B cell (primary cell): ENCODE results near the gene TRAF3. TPM values are rescaled to one million over a fixed set of nuclear protein-coding genes. Genes with fewer than 3 reads are reported as not detected.

Experiments used
- ATAC-seq: fragments of 200-7000 bp; cut with Tn5 transposase; one replicate; pipeline ENCODE4 v1.10.0; 2021; ENCODE audit warnings: low read depth, mild to moderate bottlenecking, moderate number of reproducible peaks, moderate library complexity
- CTCF ChIA-PET: fragments of 350-600 bp; sonication (Branson Sonifier 250); formaldehyde crosslinking; loops from one replicate; lab custom pipeline; 2021; ENCODE audit warnings: antibody characterized with exemption, inconsistent platforms; lab: Charles Lee
- POLR2A ChIA-PET: fragments of 350-600 bp; sonication (Branson Sonifier 250); formaldehyde crosslinking; loops from one replicate; lab custom pipeline; 2021; ENCODE audit warnings: antibody characterized with exemption; lab: Charles Lee
- DNase-seq: peaks from one replicate; pipeline ENCODE4 v3.0.0; 2013
- H2AFZ ChIP-seq: 2 replicates; pipeline ENCODE4 v1.6.1; 2012; ENCODE audit warnings: mild to moderate bottlenecking, low read depth, low read length; ENCODE audit not compliant: insufficient read depth, poor library complexity, severe bottlenecking
- H3K27ac ChIP-seq, 2 donors: 1 replicate in 1 of 2; 2 replicates in 1 of 2; pipeline ENCODE4 v1.5.1; 2012 to 2013; ENCODE audit warnings: low read length in 2 of 2, mild to moderate bottlenecking in 2 of 2, moderate library complexity in 1 of 2
- H3K27me3 ChIP-seq, 4 experiments: fragments of 200-600 bp in 1 of 4; sonication (generic) in 1 of 4; replicated peaks in 1 of 4; 1 replicate in 2 of 4; 2 replicates in 2 of 4; pipeline versions ENCODE4 v1.6.1 to v1.7.0; 2013 to 2016; ENCODE audit warnings: low read length in 3 of 4, mild to moderate bottlenecking in 2 of 4, mixed read lengths in 1 of 4, moderate library complexity in 1 of 4; ENCODE audit not compliant: insufficient read depth in 4 of 4, control insufficient read depth in 3 of 4; ENCODE audit errors: control extremely low read depth in 1 of 4
- H3K36me3 ChIP-seq, 2 experiments: replicated peaks in 1 of 2; 1 replicate in 1 of 2; 2 replicates in 1 of 2; pipeline versions ENCODE4 v1.6.1 to v1.7.1; 2013; ENCODE audit warnings: low read length in 1 of 2; ENCODE audit not compliant: insufficient read depth in 2 of 2, control insufficient read depth in 1 of 2; ENCODE audit errors: control extremely low read depth in 1 of 2, extremely low read depth in 1 of 2
- H3K4me1 ChIP-seq, 2 donors: fragments of 200-600 bp in 1 of 2; sonication (generic) in 1 of 2; 1 replicate in 1 of 2; 2 replicates in 1 of 2; pipeline versions ENCODE4 v1.5.1 to v1.6.1; 2013 to 2017; ENCODE audit warnings: low read length in 2 of 2; ENCODE audit not compliant: control insufficient read depth in 2 of 2, insufficient read depth in 2 of 2
- H3K4me2 ChIP-seq: replicated peaks from 2 replicates; pipeline ENCODE3; 2012; ENCODE audit warnings: mild to moderate bottlenecking, low read depth, low read length; ENCODE audit not compliant: poor library complexity, severe bottlenecking
- H3K4me3 ChIP-seq, 5 experiments: fragments of 200-600 bp in 1 of 5; sonication (generic) in 1 of 5; 1 replicate in 3 of 5; 2 replicates in 2 of 5; pipeline versions ENCODE4 v1.5.1 to v1.7.0; 2011 to 2016; ENCODE audit warnings: low read length in 4 of 5, mild to moderate bottlenecking in 4 of 5, low read depth in 2 of 5, control low read depth in 1 of 5, moderate library complexity in 1 of 5; ENCODE audit not compliant: insufficient read depth in 1 of 5; ENCODE audit errors: control extremely low read depth in 1 of 5, extremely low read depth in 1 of 5
- H3K79me2 ChIP-seq: fragments of 200-600 bp; sonication (generic); one replicate; pipeline ENCODE4 v1.6.0; 2016; ENCODE audit warnings: low read length; ENCODE audit not compliant: control insufficient read depth, insufficient read depth
- H3K9ac ChIP-seq: fragments of 200-600 bp; sonication (generic); 2 replicates; pipeline ENCODE4 v1.6.1; 2017; ENCODE audit warnings: mild to moderate bottlenecking, low read length, moderate library complexity
- H3K9me3 ChIP-seq, 3 donors: one replicate each; pipeline versions ENCODE4 v1.6.1 to v1.7.1; 2013; ENCODE audit warnings: low read length in 2 of 3; ENCODE audit not compliant: control insufficient read depth in 2 of 3, insufficient read depth in 1 of 3; ENCODE audit errors: control extremely low read depth in 1 of 3
- H4K20me1 ChIP-seq: 2 replicates; pipeline ENCODE4 v1.6.0; 2012; ENCODE audit warnings: mild to moderate bottlenecking, low read length; ENCODE audit not compliant: insufficient read depth, control insufficient read depth, poor library complexity, severe bottlenecking
- H3K27ac Mint-ChIP-seq: one replicate; pipeline ENCODE4 v1.8.0; 2021; ENCODE audit warnings: mixed read lengths
- H3K27me3 Mint-ChIP-seq: one replicate; pipeline ENCODE4 v1.8.0; 2021; ENCODE audit warnings: mixed read lengths
- H3K4me1 Mint-ChIP-seq: one replicate; pipeline ENCODE4 v1.8.0; 2021; ENCODE audit warnings: mixed read lengths
- H3K4me3 Mint-ChIP-seq: one replicate; pipeline ENCODE4 v1.8.0; 2021; ENCODE audit warnings: mixed read lengths
- H3K9me3 Mint-ChIP-seq: one replicate; pipeline ENCODE4 v1.8.0; 2022; ENCODE audit warnings: mixed read lengths; ENCODE audit not compliant: insufficient read depth
- EZH2 ChIP-seq: IDR thresholded peaks from 2 replicates; pipeline ENCODE4 v1.6.1; 2012; ENCODE audit warnings: borderline replicate concordance, low read depth, mild to moderate bottlenecking, moderate library complexity, low read length; ENCODE audit not compliant: insufficient read depth, poor library complexity, severe bottlenecking
- WGBS: methylation state at CpG from one replicate; pipeline ENCODE4 v1.1.5; 2013; ENCODE audit warnings: missing lambda C conversion rate; ENCODE audit not compliant: insufficient coverage; 5-methylcytosine and 5-hydroxymethylcytosine counted together
- intact Hi-C: fragments of 100-400 bp; cut with micrococcal nuclease; formaldehyde crosslinking; loops from one replicate; pipeline ENCODE4 v1.10.0; 2022
- polyA plus RNA-seq: library from polyadenylated mRNA; depleted of rRNA; stranded (reverse); fragments of >200 nt; gene quantifications from 2 replicates; pipeline ENCODE4 v1.2.3, GENCODE V29; 2012
- total RNA-seq, 2 donors: library from RNA; stranded (reverse); fragments of 120-200 nt in 1 of 2; gene quantifications; 1 replicate in 1 of 2; 2 replicates in 1 of 2; pipeline versions ENCODE4 v1.2.3 to v1.2.4, GENCODE V29; 2013 to 2022
- TF ChIP-seq, protein P1 (sequence below): fragments of 200-600 bp; IDR thresholded peaks from one replicate; pipeline ENCODE4 v1.8.0; 2022; ENCODE audit warnings: antibody characterized with exemption, mild to moderate bottlenecking

The TRAF3 gene
- total and polyA plus RNA-seq, 2 donors (not counting 1 experiment from before 2014, with no cell fraction given), result 42.8 to 89.8 TPM

DNA sequence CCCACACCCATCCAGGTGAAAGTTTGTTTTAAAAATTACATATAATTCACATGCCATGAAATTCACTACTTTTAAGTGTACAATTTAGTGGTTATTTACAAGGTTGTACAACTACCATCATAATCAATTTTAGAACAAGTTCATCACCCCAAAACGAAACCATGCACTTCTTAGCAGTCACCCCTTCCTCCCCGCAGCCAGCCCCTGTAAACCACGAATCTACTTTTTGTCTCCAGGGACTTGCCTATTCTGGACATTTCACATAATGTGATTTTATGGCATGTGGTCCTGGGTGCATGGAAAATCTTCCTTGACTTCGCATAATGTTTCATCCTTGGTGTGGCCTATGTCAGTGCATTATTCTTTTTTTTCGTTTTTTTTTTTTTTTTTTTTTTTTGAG lies 19.2 kb upstream of the TRAF3 start:
- no peak for DNase-seq
- Mint-ChIP-seq H3K27me3 (no peaks in the 10 kb centered on the region), H3K4me1 (peaks cover 53% of the 10 kb centered on the region), H3K4me3 (peak overlapping the region; percentile 26), H3K27ac (peak overlapping the region; percentile 64), H3K9me3 (no peaks in the 10 kb centered on the region)
- Histone ChIP-seq H3K27ac (no peak overlapping the region), H4K20me1 (no peaks in the 10 kb centered on the region), H2AFZ (no peak overlapping the region), H3K4me3 (no peak overlapping the region), H3K36me3 (no peaks in the 10 kb centered on the region), H3K9me3 (peaks cover 0 to 6% (median 0%) of the 10 kb centered on the region in 3 donors), H3K4me1 (peaks cover 30 to 34% of the 10 kb centered on the region in 2 donors), H3K4me2 (peak overlapping the region; percentile 3), H3K27me3 (no peaks in the 10 kb centered on the region), H3K79me2 (no peaks in the 10 kb centered on the region), H3K9ac (no peak overlapping the region)
- ChIA-PET POLR2A (no interaction called here), CTCF (no interaction called here)
- no peak for ATAC-seq
- no peak for TF ChIP-seq EZH2
- TF ChIP-seq, protein P1, sequence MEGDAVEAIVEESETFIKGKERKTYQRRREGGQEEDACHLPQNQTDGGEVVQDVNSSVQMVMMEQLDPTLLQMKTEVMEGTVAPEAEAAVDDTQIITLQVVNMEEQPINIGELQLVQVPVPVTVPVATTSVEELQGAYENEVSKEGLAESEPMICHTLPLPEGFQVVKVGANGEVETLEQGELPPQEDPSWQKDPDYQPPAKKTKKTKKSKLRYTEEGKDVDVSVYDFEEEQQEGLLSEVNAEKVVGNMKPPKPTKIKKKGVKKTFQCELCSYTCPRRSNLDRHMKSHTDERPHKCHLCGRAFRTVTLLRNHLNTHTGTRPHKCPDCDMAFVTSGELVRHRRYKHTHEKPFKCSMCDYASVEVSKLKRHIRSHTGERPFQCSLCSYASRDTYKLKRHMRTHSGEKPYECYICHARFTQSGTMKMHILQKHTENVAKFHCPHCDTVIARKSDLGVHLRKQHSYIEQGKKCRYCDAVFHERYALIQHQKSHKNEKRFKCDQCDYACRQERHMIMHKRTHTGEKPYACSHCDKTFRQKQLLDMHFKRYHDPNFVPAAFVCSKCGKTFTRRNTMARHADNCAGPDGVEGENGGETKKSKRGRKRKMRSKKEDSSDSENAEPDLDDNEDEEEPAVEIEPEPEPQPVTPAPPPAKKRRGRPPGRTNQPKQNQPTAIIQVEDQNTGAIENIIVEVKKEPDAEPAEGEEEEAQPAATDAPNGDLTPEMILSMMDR, result no peak
- WGBS, result no CpG with 5 or more reads among the region's 5 CpGs
- intact Hi-C loops, result no loop called here

DNA sequence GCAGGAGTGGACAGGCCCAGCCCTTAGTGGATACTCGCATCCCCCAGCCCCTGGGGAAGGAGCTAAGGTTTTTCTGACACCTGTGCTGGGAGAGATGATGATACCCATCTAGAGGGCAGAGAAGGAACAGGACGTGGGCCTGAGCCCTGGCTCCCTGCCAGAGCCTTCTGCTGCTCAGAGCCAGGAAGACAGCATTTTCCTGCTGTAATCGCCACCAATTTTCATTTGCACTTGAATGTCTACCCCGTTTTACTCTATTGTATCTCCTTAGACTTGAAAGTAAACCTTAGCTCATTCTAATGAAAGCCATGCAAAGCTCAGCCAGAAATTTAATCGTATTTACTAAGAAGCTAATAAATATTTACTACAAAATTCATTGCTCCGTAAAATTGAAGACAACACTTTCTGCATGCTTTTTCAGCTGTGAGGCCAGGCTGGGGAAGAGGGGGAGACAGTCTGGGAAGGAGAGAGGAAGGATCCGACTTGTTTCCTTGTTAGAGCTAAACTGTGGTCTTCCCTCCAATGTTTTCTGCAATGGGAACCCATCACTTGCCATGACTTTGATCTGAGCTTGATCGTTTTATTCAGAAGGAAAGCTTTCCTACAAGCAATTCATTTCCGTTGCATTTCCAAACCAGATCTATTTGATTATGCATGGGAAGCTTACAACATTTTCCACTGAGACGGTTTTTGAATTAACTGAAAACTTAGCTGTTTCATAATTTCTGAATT lies 17.6 kb upstream of the TRAF3 start:
- 59% methylated on average over 4 of the region's 10 CpGs for WGBS
- intact Hi-C loops, result no loop called here
- no peaks in the 10 kb centered on the region for H3K27me3 Mint-ChIP-seq
- no peaks in the 10 kb centered on the region for H4K20me1 ChIP-seq
- no peak overlapping the region for H3K27ac ChIP-seq
- DNase-seq (no peak), ATAC-seq (no peak)
- H3K9me3 Mint-ChIP-seq, result no peaks in the 10 kb centered on the region
- H3K9ac ChIP-seq, result no peak overlapping the region
- TF ChIP-seq EZH2, result no peak
- TF ChIP-seq, protein P1, result no peak
- no peaks in the 10 kb centered on the region for H3K79me2 ChIP-seq
- H3K4me1 Mint-ChIP-seq, result peaks cover 46% of the 10 kb centered on the region
- no peaks in the 10 kb centered on the region for H3K27me3 ChIP-seq
- POLR2A ChIA-PET, result no interaction called here
- H2AFZ ChIP-seq, result no peak overlapping the region
- H3K9me3 ChIP-seq, result peaks cover 0 to 9% (median 0%) of the 10 kb centered on the region in 3 donors
- no peak overlapping the region for H3K27ac Mint-ChIP-seq
- CTCF ChIA-PET, result interaction anchor here (0.6 to 2.1 kb wide), 6 partner anchors 9 to 65 kb away, joined by 3 to 12 read pairs (median 4); no protein-coding TSS in a partner anchor
- no peaks in the 10 kb centered on the region for H3K36me3 ChIP-seq
- no peak overlapping the region for H3K4me3 Mint-ChIP-seq
- H3K4me2 ChIP-seq, result no peak overlapping the region
- H3K4me1 ChIP-seq, result peaks cover 27 to 33% of the 10 kb centered on the region in 2 donors
- no peak overlapping the region for H3K4me3 ChIP-seq
